IPS DF 6.9 (cell line): Measurements from ENCODE around the gene DNAH5.
"Not testable (repeated sequence)": the region's sequence is repeated elsewhere in the genome, so short reads cannot be mapped to it uniquely, and the experiment has no call there.

ENCODE experiments used
- DNase-seq: peaks from one replicate; pipeline ENCODE4 v3.0.0-alpha.2; 2013; ENCODE audit warnings: low read depth, low spot score
- H3K27ac ChIP-seq: one replicate; pipeline ENCODE4 v1.5.1; 2013; ENCODE audit warnings: low read length, control low read depth
- H3K27me3 ChIP-seq: 2 replicates; pipeline ENCODE4 v1.6.1; 2013; ENCODE audit warnings: mild to moderate bottlenecking, low read length; ENCODE audit not compliant: control insufficient read depth, insufficient read depth
- H3K36me3 ChIP-seq: 2 replicates; pipeline ENCODE4 v1.6.1; 2013; ENCODE audit warnings: low read length; ENCODE audit not compliant: control insufficient read depth, insufficient read depth
- H3K4me1 ChIP-seq: 2 replicates; pipeline ENCODE4 v1.6.1; 2013; ENCODE audit warnings: low read length; ENCODE audit not compliant: control insufficient read depth, insufficient read depth
- H3K4me3 ChIP-seq: 2 replicates; pipeline ENCODE4 v1.5.1; 2013; ENCODE audit warnings: mild to moderate bottlenecking, low read length
- H3K9me3 ChIP-seq: 2 replicates; pipeline ENCODE4 v1.6.1; 2013; ENCODE audit warnings: low read length, inconsistent platforms; ENCODE audit not compliant: control insufficient read depth, insufficient read depth
- WGBS: extraction: QIAGEN DNeasy Blood & Tissue Kit; methylation state at CpG from one replicate; pipeline ENCODE4 v1.1.7; 2013; ENCODE audit warnings: mixed read lengths, missing lambda C conversion rate; ENCODE audit not compliant: insufficient read length, insufficient coverage; 5-methylcytosine and 5-hydroxymethylcytosine counted together

Gene DNAH5, protein sequence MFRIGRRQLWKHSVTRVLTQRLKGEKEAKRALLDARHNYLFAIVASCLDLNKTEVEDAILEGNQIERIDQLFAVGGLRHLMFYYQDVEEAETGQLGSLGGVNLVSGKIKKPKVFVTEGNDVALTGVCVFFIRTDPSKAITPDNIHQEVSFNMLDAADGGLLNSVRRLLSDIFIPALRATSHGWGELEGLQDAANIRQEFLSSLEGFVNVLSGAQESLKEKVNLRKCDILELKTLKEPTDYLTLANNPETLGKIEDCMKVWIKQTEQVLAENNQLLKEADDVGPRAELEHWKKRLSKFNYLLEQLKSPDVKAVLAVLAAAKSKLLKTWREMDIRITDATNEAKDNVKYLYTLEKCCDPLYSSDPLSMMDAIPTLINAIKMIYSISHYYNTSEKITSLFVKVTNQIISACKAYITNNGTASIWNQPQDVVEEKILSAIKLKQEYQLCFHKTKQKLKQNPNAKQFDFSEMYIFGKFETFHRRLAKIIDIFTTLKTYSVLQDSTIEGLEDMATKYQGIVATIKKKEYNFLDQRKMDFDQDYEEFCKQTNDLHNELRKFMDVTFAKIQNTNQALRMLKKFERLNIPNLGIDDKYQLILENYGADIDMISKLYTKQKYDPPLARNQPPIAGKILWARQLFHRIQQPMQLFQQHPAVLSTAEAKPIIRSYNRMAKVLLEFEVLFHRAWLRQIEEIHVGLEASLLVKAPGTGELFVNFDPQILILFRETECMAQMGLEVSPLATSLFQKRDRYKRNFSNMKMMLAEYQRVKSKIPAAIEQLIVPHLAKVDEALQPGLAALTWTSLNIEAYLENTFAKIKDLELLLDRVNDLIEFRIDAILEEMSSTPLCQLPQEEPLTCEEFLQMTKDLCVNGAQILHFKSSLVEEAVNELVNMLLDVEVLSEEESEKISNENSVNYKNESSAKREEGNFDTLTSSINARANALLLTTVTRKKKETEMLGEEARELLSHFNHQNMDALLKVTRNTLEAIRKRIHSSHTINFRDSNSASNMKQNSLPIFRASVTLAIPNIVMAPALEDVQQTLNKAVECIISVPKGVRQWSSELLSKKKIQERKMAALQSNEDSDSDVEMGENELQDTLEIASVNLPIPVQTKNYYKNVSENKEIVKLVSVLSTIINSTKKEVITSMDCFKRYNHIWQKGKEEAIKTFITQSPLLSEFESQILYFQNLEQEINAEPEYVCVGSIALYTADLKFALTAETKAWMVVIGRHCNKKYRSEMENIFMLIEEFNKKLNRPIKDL (N-terminal part only)

DNA sequence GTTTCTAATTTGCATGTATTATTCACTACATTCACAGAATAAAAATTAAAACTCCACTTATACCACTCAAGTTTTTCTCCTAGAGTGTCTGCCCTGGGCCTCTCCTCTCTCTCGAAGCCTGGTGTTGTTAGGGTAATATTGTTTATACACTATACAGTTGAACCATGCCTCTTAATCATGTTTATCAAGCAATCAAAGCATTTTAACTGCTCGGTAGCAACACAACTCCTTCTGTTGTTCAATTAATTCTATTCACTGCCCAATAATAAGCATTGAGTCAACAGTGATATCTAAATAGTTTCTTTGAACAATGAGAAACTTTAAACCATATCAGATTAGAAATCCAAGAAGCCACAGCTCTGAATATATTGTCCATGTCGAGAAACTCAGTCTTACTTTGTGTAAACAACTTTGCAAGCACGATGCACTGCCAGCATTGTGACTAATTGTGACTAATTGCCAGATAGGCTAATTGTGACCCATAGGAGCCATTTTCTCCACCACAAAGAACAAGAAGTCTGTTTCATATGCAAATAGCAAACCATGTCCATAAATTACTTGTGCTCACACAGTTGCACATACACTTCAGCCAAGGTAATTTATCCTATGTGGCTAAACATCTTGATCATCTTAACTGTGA, at the start of gene DNAH5:
Gene DNAH5, minus strand, starts transcription at position 129 of the 640 bp plus-strand sequence. CDS start 250 bp downstream, outside the sequence.
- no peaks in the 10 kb centered on the region for H3K9me3 ChIP-seq
- H3K36me3 ChIP-seq, result no peaks in the 10 kb centered on the region
- H3K27me3 ChIP-seq, result no peaks in the 10 kb centered on the region
- peaks cover 1% of the 10 kb centered on the region; the same call in 1 of the 2 replicates for H3K4me1 ChIP-seq
- WGBS, result no CpG with 5 or more reads among the region's 4 CpGs
- DNase-seq, result no peak
- no peak within 1 kb of the TSS for H3K4me3 ChIP-seq
- H3K27ac ChIP-seq, result no peak within 1 kb of the TSS

DNA sequence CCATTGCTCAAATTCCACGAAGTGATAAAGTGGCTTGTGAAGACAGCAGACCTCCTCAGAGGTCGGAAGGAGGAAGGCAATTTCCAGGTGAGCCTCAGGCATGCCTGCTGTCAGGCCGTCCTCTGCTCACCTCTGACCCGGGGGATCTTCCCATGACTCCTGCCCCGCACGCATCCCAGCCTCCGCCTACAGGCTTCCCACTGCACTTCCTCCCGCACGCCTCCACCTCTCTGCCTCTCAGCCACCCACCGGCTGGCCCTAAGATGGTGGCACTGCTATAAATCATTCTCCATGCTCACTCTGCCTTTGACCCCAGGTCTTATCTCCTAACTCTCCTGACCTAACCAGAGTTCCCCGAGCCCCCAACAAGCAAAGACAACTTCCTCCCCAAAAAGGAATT, 49.4 kb upstream of the DNAH5 start:
- Histone ChIP-seq H3K4me3 (no peak overlapping the region), H3K27me3 (no peaks in the 10 kb centered on the region), H3K9me3 (no peaks in the 10 kb centered on the region), H3K4me1 (no peaks in the 10 kb centered on the region), H3K36me3 (no peaks in the 10 kb centered on the region), H3K27ac (no peak overlapping the region)
- no CpG with 5 or more reads among the region's 11 CpGs for WGBS
- DNase-seq, result no peak

DNA sequence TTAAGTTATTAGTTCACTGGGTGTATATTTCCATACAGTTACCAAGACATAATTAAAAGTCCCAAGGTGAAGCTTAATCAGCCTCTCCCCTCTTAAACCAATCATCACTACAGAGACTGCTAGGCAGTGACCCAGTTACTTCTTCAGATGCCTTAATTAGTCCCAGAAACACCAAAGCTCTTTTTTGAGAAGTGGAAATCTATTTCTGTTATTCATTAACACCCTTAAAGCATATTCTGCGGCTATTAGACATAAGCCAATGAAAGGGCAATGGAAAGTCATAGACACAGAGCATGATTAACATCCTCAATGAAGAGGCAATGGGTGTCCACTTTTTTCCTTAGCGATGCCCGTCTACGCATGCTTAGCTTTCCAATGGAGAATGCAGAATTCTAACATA, 48.3 kb upstream of the DNAH5 start:
- H3K27ac ChIP-seq, result no peak overlapping the region
- H3K36me3 ChIP-seq, result no peaks in the 10 kb centered on the region
- H3K27me3 ChIP-seq, result no peaks in the 10 kb centered on the region
- H3K9me3 ChIP-seq, result no peaks in the 10 kb centered on the region
- DNase-seq, result no peak
- no CpG with 5 or more reads among the region's 4 CpGs for WGBS
- no peaks in the 10 kb centered on the region for H3K4me1 ChIP-seq
- H3K4me3 ChIP-seq, result no peak overlapping the region

DNA sequence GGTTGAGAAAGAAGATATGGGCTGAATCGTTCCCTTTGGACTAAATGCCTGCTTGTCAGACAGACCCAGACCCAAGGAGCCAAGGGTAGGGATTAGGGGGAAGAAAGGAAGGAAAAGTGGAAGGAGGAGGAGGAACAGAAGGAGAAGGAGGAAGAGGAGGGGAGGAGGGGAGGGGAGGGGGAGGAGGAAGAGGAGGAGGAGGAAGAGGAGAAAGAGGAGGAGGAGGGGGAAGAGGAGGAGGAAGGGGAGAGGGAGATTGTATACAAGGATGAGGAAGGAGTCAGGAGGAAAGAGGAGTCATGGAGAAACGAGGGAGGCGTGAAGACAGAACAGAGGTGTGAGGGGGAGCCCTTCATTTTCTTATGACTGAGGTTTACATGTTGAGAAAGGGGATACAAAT, 46.9 kb upstream of the DNAH5 start:
- H3K9me3 ChIP-seq, result no peaks in the 10 kb centered on the region
- H3K4me3 ChIP-seq, result no peak overlapping the region
- no CpG with 5 or more reads among the region's 3 CpGs for WGBS
- H3K36me3 ChIP-seq, result no peaks in the 10 kb centered on the region
- H3K4me1 ChIP-seq, result no peaks in the 10 kb centered on the region
- no peaks in the 10 kb centered on the region for H3K27me3 ChIP-seq
- no peak overlapping the region for H3K27ac ChIP-seq
- DNase-seq, result no peak

DNA sequence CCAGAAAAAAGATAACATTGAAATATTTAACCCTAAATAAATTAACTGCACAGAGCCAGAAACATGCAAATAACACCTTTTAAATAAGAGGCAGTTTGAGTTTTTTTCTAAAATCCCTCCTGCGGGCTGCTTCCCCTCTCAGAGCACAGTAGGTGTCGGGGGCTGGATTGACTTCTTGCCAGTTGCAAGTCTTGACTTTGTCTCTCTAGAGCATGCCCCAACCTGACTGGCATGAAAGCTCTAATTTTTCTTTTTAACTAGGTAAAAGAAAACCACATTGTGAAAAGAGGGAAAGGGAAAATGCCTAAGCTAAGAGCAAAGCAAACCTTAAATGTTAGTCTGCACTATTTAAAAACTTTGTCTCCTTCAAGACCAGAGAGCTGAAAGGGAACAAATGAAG, 46.4 kb upstream of the DNAH5 start:
- no peak for DNase-seq
- WGBS, result no CpG with 5 or more reads among the region's 2 CpGs
- Histone ChIP-seq H3K4me1 (no peaks in the 10 kb centered on the region), H3K36me3 (no peaks in the 10 kb centered on the region), H3K27ac (no peak overlapping the region), H3K9me3 (no peaks in the 10 kb centered on the region), H3K4me3 (no peak overlapping the region), H3K27me3 (no peaks in the 10 kb centered on the region)

DNA sequence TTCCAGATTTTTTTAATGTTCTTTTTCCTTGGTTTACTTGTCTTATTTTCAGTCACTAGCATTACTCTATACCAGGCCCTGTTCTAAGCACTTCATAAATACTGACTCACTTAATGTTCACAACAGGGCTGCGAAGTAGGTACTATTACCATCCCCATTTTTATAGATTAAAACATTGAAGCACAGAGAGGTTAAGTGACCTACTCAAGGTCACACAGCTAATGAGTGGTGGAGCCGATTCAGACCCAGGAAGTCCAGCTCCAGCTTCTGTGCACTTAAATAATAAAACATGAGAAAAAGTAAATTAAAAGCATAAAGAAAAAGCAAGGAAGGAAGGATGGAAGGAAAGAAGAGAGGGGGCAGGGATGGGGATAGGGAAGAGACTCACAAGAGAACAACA, 45.3 kb upstream of the DNAH5 start:
- Histone ChIP-seq H3K27me3 (no peaks in the 10 kb centered on the region), H3K4me1 (no peaks in the 10 kb centered on the region), H3K36me3 (no peaks in the 10 kb centered on the region), H3K4me3 (no peak overlapping the region), H3K9me3 (no peaks in the 10 kb centered on the region), H3K27ac (no peak overlapping the region)
- no peak for DNase-seq
- no CpG with 5 or more reads among the region's 2 CpGs for WGBS

DNA sequence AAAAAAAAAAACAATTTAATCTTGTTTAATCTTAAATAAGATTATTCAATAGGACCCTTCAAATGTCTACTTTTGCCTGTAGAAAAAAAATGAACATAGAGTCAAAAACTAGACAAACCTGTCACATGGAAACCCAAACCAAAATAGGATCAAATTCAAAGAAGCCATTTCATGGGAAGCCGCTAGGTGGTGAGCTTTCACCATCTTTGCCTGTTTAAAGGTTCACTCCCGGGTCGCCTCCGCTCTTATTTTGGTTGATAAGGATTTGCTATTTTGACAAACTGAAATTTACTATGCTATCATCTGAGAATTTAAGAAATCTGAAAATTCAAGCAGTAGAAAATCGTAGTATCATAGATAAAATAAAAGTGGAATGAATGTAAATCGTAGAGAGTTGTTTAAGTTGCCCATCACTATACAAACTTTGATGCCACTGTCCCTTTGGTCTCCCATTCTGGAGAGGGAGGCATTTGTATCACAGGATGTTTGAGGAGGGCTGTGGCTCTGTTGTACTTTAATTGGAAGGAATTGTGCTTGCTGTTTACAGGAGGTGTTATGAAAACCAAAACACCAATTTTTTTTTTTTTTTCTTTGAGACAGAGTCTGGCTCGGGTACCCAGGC, 43.5 kb upstream of the DNAH5 start:
- Histone ChIP-seq H3K27me3 (no peaks in the 10 kb centered on the region), H3K4me1 (no peaks in the 10 kb centered on the region), H3K9me3 (no peaks in the 10 kb centered on the region), H3K36me3 (no peaks in the 10 kb centered on the region), H3K27ac (no peak overlapping the region), H3K4me3 (no peak overlapping the region)
- 100% methylated on average over 2 of the region's 7 CpGs for WGBS
- no peak for DNase-seq

DNA sequence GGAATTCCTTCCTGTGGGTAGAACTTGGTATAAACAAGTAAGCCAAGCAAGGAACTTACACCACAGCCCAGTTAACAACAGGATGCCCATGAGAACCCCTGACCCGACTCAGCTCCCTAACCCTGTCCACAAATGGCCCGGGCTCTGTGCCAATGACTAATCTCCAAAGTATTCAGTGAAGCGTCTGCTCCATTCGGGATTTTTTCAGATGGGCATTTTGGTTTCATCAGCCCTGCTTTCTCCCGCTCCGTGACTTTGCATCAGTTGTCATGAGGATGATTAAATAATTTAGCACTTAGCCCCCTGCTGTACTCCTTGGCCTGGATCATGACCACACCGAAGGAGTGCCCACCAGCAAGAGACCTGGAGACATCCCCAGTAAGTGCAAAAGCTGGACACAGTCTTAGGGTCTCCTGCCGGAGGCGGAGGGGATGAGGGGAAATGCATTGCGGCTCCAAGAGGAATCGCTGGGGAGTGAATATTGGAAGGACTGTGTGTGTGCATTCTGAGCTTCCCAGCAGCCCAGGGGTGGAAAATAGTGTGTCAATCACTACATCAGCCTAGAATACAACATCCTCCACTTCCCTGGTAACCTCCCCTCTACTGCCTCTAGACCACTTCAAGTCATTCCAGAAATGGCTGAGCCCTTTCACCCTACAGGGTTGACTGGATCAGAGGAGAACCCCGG, 41.4 kb upstream of the DNAH5 start:
- no peak for DNase-seq
- H3K9me3 ChIP-seq, result no peaks in the 10 kb centered on the region
- H3K4me3 ChIP-seq, result no peak overlapping the region
- H3K27ac ChIP-seq, result no peak overlapping the region
- no CpG with 5 or more reads among the region's 12 CpGs for WGBS
- no peaks in the 10 kb centered on the region for H3K36me3 ChIP-seq
- H3K4me1 ChIP-seq, result no peaks in the 10 kb centered on the region
- no peaks in the 10 kb centered on the region for H3K27me3 ChIP-seq

DNA sequence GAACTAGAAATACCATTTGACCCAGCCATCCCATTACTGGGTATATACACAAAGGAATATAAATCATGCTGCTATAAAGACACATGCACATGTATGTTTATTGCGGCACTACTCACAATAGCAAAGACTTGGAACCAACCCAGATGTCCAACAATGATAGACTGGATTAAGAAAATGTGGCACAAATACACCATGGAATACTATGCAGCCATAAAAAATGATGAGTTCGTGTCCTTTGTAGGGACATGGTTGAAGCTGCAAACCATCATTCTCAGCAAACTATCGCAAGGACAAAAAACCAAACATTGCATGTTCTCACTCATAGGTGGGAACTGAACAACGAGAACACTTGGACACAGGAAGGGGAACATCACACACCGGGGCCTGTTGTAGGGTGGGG, 40.4 kb upstream of the DNAH5 start:
- H3K9me3 ChIP-seq, H3K36me3 ChIP-seq, DNase-seq, H3K27ac ChIP-seq, H3K4me1 ChIP-seq, H3K27me3 ChIP-seq, H3K4me3 ChIP-seq: not testable (repeated sequence)
- WGBS, result no CpG with 5 or more reads among the region's 5 CpGs
